Measurements from ENCODE around the gene SETD6. TPM values are rescaled to one million over a fixed set of nuclear protein-coding genes. Genes with fewer than 3 reads are reported as not detected.

Gene SETD6
- total and polyA plus RNA-seq, 9 of the 15 experiments (the other 6 are each of a cell fraction or from before 2014, with no cell fraction given) = 9.2 to 40.9 (median 19.8) TPM

- TF ChIP-seq SAFB (IDR thresholded peaks at IDR 0.05; ENCODE audit: borderline replicate concordance, low read depth, low read length) (peak; percentile 75), POLR2B (IDR thresholded peaks at IDR 0.05; ENCODE audit: low read depth, partially characterized antibody) (peak; percentile 61), RNF219 (CRISPR knock-in tag; IDR thresholded peaks at IDR 0.05) (no peak), THRAP3 (IDR thresholded peaks at IDR 0.05; ENCODE audit: borderline replicate concordance) (no peak), ETV6 (IDR thresholded peaks at IDR 0.05; ENCODE audit: borderline replicate concordance in 1 of 2, low read depth in 2 of 2, low read length in 1 of 2) (no peak), ETV6 (CRISPR knock-in tag; IDR thresholded peaks at IDR 0.05; ENCODE audit: borderline replicate concordance) (no peak; the same call in 1 of the 2 replicates), BCOR (IDR thresholded peaks at IDR 0.05) (no peak), ZBTB9 (CRISPR knock-in tag; IDR thresholded peaks at IDR 0.05) (0 out of 2 replicates have a peak, but pooled peaks have one; percentile 71), IRF2 (CRISPR knock-in tag; IDR thresholded peaks at IDR 0.05) (no peak), RNF2 (IDR thresholded peaks at IDR 0.05) (no peak), EP400 (IDR thresholded peaks at IDR 0.05) (peak; percentile 97), MCM5 (IDR thresholded peaks at IDR 0.05; ENCODE audit: low read depth) (no peak), MXI1 (IDR thresholded peaks at IDR 0.05; ENCODE audit: low read depth, low read length) (peak; percentile 96), ATF7 (IDR thresholded peaks at IDR 0.05) (peak; percentile 77), CREM (IDR thresholded peaks at IDR 0.05; ENCODE audit: low read depth) (peak; percentile 92), CTBP1 (IDR thresholded peaks at IDR 0.05; ENCODE audit: borderline replicate concordance) (peak; percentile 76)
- TF ChIP-seq, protein P1, sequence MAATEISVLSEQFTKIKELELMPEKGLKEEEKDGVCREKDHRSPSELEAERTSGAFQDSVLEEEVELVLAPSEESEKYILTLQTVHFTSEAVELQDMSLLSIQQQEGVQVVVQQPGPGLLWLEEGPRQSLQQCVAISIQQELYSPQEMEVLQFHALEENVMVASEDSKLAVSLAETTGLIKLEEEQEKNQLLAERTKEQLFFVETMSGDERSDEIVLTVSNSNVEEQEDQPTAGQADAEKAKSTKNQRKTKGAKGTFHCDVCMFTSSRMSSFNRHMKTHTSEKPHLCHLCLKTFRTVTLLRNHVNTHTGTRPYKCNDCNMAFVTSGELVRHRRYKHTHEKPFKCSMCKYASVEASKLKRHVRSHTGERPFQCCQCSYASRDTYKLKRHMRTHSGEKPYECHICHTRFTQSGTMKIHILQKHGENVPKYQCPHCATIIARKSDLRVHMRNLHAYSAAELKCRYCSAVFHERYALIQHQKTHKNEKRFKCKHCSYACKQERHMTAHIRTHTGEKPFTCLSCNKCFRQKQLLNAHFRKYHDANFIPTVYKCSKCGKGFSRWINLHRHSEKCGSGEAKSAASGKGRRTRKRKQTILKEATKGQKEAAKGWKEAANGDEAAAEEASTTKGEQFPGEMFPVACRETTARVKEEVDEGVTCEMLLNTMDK (IDR thresholded peaks at IDR 0.05; ENCODE audit: borderline replicate concordance, insufficient read depth, low read depth, low read length, poor library complexity, severe bottlenecking) = no peak
- TF ChIP-seq, protein P2, sequence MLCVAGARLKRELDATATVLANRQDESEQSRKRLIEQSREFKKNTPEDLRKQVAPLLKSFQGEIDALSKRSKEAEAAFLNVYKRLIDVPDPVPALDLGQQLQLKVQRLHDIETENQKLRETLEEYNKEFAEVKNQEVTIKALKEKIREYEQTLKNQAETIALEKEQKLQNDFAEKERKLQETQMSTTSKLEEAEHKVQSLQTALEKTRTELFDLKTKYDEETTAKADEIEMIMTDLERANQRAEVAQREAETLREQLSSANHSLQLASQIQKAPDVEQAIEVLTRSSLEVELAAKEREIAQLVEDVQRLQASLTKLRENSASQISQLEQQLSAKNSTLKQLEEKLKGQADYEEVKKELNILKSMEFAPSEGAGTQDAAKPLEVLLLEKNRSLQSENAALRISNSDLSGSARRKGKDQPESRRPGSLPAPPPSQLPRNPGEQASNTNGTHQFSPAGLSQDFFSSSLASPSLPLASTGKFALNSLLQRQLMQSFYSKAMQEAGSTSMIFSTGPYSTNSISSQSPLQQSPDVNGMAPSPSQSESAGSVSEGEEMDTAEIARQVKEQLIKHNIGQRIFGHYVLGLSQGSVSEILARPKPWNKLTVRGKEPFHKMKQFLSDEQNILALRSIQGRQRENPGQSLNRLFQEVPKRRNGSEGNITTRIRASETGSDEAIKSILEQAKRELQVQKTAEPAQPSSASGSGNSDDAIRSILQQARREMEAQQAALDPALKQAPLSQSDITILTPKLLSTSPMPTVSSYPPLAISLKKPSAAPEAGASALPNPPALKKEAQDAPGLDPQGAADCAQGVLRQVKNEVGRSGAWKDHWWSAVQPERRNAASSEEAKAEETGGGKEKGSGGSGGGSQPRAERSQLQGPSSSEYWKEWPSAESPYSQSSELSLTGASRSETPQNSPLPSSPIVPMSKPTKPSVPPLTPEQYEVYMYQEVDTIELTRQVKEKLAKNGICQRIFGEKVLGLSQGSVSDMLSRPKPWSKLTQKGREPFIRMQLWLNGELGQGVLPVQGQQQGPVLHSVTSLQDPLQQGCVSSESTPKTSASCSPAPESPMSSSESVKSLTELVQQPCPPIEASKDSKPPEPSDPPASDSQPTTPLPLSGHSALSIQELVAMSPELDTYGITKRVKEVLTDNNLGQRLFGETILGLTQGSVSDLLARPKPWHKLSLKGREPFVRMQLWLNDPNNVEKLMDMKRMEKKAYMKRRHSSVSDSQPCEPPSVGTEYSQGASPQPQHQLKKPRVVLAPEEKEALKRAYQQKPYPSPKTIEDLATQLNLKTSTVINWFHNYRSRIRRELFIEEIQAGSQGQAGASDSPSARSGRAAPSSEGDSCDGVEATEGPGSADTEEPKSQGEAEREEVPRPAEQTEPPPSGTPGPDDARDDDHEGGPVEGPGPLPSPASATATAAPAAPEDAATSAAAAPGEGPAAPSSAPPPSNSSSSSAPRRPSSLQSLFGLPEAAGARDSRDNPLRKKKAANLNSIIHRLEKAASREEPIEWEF (CRISPR knock-in tag; IDR thresholded peaks at IDR 0.05) = no peak
These were observed at the start of gene SETD6 (continued) for GRCh38 chr16:58515125-58515870.
